ENCODE measurements around the gene LVRN.

LVRN gene

GRCh38 chr5:116025866-116026265 lies 63.6 kb downstream of the LVRN start:
- DNase-seq = no peak

- DNase-seq = no peak
Observed at GRCh38 chr5:116032094-116032517, 69.8 kb downstream of the LVRN start, which contains the start of gene ARL14EPL. Gene ARL14EPL, plus strand, starts transcription at chr5:116032472. Its CDS starts 18,994 bp downstream, at chr5:116051466.

- no peak for DNase-seq
Observed at GRCh38 chr5:116032991-116033390, 70.7 kb downstream of the LVRN start.

- DNase-seq = no peak
Observed at GRCh38 chr5:116035123-116035522, 72.8 kb downstream of the LVRN start.

GRCh38 chr5:116037236-116037822 lies 75.1 kb downstream of the LVRN start:
- DNase-seq = no peak

GRCh38 chr5:116038817-116039216 lies 76.5 kb downstream of the LVRN start:
- DNase-seq = no peak

GRCh38 chr5:116042375-116042774 lies 80.1 kb downstream of the LVRN start:
- DNase-seq = no peak

- no peak for DNase-seq
Observed at GRCh38 chr5:116044073-116044472, 81.8 kb downstream of the LVRN start.

- no peak for DNase-seq
Observed at GRCh38 chr5:116045821-116046220, 83.5 kb downstream of the LVRN start.

GRCh38 chr5:116046261-116046660 lies 84.0 kb downstream of the LVRN start:
- DNase-seq = no peak

GRCh38 chr5:116046823-116047222 lies 84.5 kb downstream of the LVRN start:
- DNase-seq = no peak

- no peak for DNase-seq
Observed at GRCh38 chr5:116058346-116058936, 96.2 kb downstream of the LVRN start.

- DNase-seq = no peak
Observed at GRCh38 chr5:116062352-116062751, 100.1 kb downstream of the LVRN start.

GRCh38 chr5:116063950-116064349 lies 101.7 kb downstream of the LVRN start:
- DNase-seq = no peak

GRCh38 chr5:116068028-116068632 lies 105.9 kb downstream of the LVRN start:
- peak; percentile 27 for DNase-seq

GRCh38 chr5:116071211-116071610 lies 108.9 kb downstream of the LVRN start:
- DNase-seq = no peak

- no peak for DNase-seq
Observed at GRCh38 chr5:116075191-116075831, 113.0 kb downstream of the LVRN start.

GRCh38 chr5:116076496-116076895 lies 114.2 kb downstream of the LVRN start:
- no peak for DNase-seq

Data from central memory CD4-positive, alpha-beta T cell (primary cell).